Measurements from ENCODE around the gene SGCA. TPM values are rescaled to one million over a fixed set of nuclear protein-coding genes. Genes with fewer than 3 reads are reported as not detected.

The SGCA gene
- polyA plus RNA-seq, 6 donors from 2014 or later: 2.0 to 16.6 (median 3.5) TPM

GRCh38 chr17:50212121-50212843 lies 46.5 kb downstream of the SGCA start:
- Mint-ChIP-seq H3K27ac (no peak overlapping the region), H3K27me3 (peaks cover 21 to 59% (median 34%) of the 10 kb centered on the region in 3 donors), H3K4me1 (peaks cover 13 to 20% (median 13%) of the 10 kb centered on the region in 3 donors), H3K9me3 (no peaks in the 10 kb centered on the region), H3K36me3 (no peaks in the 10 kb centered on the region), H3K4me3 (peak overlapping the region in 1 of 8 donors; percentile 23)
- ATAC-seq (ENCODE audit: low read depth in 2 of 2): no peak
- no peak for DNase-seq

- H3K4me1 Mint-ChIP-seq: peaks cover 11 to 16% (median 13%) of the 10 kb centered on the region in 3 donors
- peaks cover 10 to 49% (median 24%) of the 10 kb centered on the region in 3 donors for H3K27me3 Mint-ChIP-seq
- peak overlapping the region in 2 of 8 donors; percentile 9 to 52 for H3K4me3 Mint-ChIP-seq
- peak; percentile 57 for DNase-seq
- peak overlapping the region in 2 of 6 donors; percentile 58 to 80 for H3K27ac Mint-ChIP-seq
- H3K9me3 Mint-ChIP-seq: no peaks in the 10 kb centered on the region
- peak; percentile 97 for ATAC-seq (ENCODE audit: low read depth in 2 of 2)
- H3K36me3 Mint-ChIP-seq: no peaks in the 10 kb centered on the region
Observed at GRCh38 chr17:50213026-50214022, 47.5 kb downstream of the SGCA start.

GRCh38 chr17:50214976-50215760 lies 49.4 kb downstream of the SGCA start:
- peak overlapping the region in 2 of 6 donors; percentile 3 to 62 for H3K27ac Mint-ChIP-seq
- peaks cover 0 to 30% (median 10%) of the 10 kb centered on the region in 3 donors for H3K27me3 Mint-ChIP-seq
- ATAC-seq (ENCODE audit: low read depth in 2 of 2) (no peak), DNase-seq (no peak)
- peaks cover 11 to 16% (median 13%) of the 10 kb centered on the region in 3 donors for H3K4me1 Mint-ChIP-seq
- H3K36me3 Mint-ChIP-seq: no peaks in the 10 kb centered on the region
- no peak overlapping the region for H3K4me3 Mint-ChIP-seq
- no peaks in the 10 kb centered on the region for H3K9me3 Mint-ChIP-seq

GRCh38 chr17:50217591-50217990 lies 51.8 kb downstream of the SGCA start:
- Mint-ChIP-seq H3K36me3 (no peaks in the 10 kb centered on the region), H3K27me3 (peaks cover 0 to 21% (median 7%) of the 10 kb centered on the region in 3 donors), H3K9me3 (no peaks in the 10 kb centered on the region), H3K4me3 (no peak overlapping the region), H3K27ac (no peak overlapping the region), H3K4me1 (peaks cover 4 to 18% (median 8%) of the 10 kb centered on the region in 3 donors)
- DNase-seq: no peak
- no peak for ATAC-seq (ENCODE audit: low read depth in 2 of 2)

- Mint-ChIP-seq H3K27ac (no peak overlapping the region), H3K27me3 (peaks cover 0 to 21% (median 7%) of the 10 kb centered on the region in 3 donors), H3K4me1 (peaks cover 1 to 11% (median 2%) of the 10 kb centered on the region in 3 donors), H3K9me3 (no peaks in the 10 kb centered on the region), H3K36me3 (no peaks in the 10 kb centered on the region), H3K4me3 (no peak overlapping the region)
- ATAC-seq (ENCODE audit: low read depth in 2 of 2) (no peak), DNase-seq (no peak)
Observed at GRCh38 chr17:50218071-50218759, 52.4 kb downstream of the SGCA start.

- DNase-seq (no peak), ATAC-seq (ENCODE audit: low read depth in 2 of 2) (no peak)
- no peak overlapping the region for H3K4me3 Mint-ChIP-seq
- no peaks in the 10 kb centered on the region for H3K9me3 Mint-ChIP-seq
- H3K27me3 Mint-ChIP-seq: peaks cover 0 to 25% (median 7%) of the 10 kb centered on the region in 3 donors
- peak overlapping the region in 1 of 6 donors; percentile 61 for H3K27ac Mint-ChIP-seq
- peaks cover 0 to 6% (median 0%) of the 10 kb centered on the region in 3 donors for H3K4me1 Mint-ChIP-seq
- H3K36me3 Mint-ChIP-seq: no peaks in the 10 kb centered on the region
Observed at GRCh38 chr17:50218771-50219315, 53.0 kb downstream of the SGCA start.

GRCh38 chr17:50219342-50219741 lies 53.5 kb downstream of the SGCA start:
- Mint-ChIP-seq H3K36me3 (no peaks in the 10 kb centered on the region), H3K27me3 (peaks cover 0 to 21% (median 7%) of the 10 kb centered on the region in 3 donors), H3K27ac (no peak overlapping the region), H3K4me3 (no peak overlapping the region), H3K9me3 (peaks cover 0 to 1% (median under 1%) of the 10 kb centered on the region in 7 donors), H3K4me1 (peaks cover 0 to 6% (median 0%) of the 10 kb centered on the region in 3 donors)
- ATAC-seq (ENCODE audit: low read depth in 2 of 2) (no peak), DNase-seq (no peak)

- peaks cover under 1 to 5% of the 10 kb centered on the region in 2 donors for H3K36me3 Mint-ChIP-seq
- DNase-seq (no peak), ATAC-seq (ENCODE audit: low read depth in 2 of 2) (no peak)
- peaks cover 0 to 8% (median 7%) of the 10 kb centered on the region in 7 donors for H3K9me3 Mint-ChIP-seq
- H3K4me3 Mint-ChIP-seq: no peak overlapping the region
- H3K27me3 Mint-ChIP-seq: peaks cover 0 to 22% (median 7%) of the 10 kb centered on the region in 3 donors
- H3K27ac Mint-ChIP-seq: no peak overlapping the region
- H3K4me1 Mint-ChIP-seq: peaks cover 0 to 6% (median 0%) of the 10 kb centered on the region in 3 donors
Observed at GRCh38 chr17:50219939-50220465, 54.2 kb downstream of the SGCA start.

- H3K27ac Mint-ChIP-seq: no peak overlapping the region
- no peak overlapping the region for H3K4me3 Mint-ChIP-seq
- DNase-seq (no peak), ATAC-seq (ENCODE audit: low read depth in 2 of 2) (no peak)
- peaks cover 9 to 13% of the 10 kb centered on the region in 2 donors for H3K36me3 Mint-ChIP-seq
- H3K27me3 Mint-ChIP-seq: peaks cover 0 to 22% (median 7%) of the 10 kb centered on the region in 3 donors
- H3K9me3 Mint-ChIP-seq: peaks cover 0 to 15% (median 12%) of the 10 kb centered on the region in 7 donors
- peaks cover 0 to 6% (median 0%) of the 10 kb centered on the region in 3 donors for H3K4me1 Mint-ChIP-seq
Observed at GRCh38 chr17:50220811-50221210, 55.0 kb downstream of the SGCA start.

- Mint-ChIP-seq H3K27ac (no peak overlapping the region), H3K27me3 (peaks cover 0 to 22% (median 7%) of the 10 kb centered on the region in 3 donors), H3K9me3 (peaks cover 0 to 21% (median 16%) of the 10 kb centered on the region in 7 donors), H3K4me3 (no peak overlapping the region), H3K36me3 (peaks cover 11 to 17% of the 10 kb centered on the region in 2 donors), H3K4me1 (peaks cover 0 to 6% (median 0%) of the 10 kb centered on the region in 3 donors)
- no peak for DNase-seq
- ATAC-seq (ENCODE audit: low read depth in 2 of 2): peak in 1 of 2 donors; percentile 27
Observed at GRCh38 chr17:50221266-50221863, 55.6 kb downstream of the SGCA start.

GRCh38 chr17:50221864-50222545 lies 56.2 kb downstream of the SGCA start:
- no peak for ATAC-seq (ENCODE audit: low read depth in 2 of 2)
- H3K9me3 Mint-ChIP-seq: peaks cover under 1 to 27% (median 18%) of the 10 kb centered on the region in 7 donors
- peaks cover 11 to 19% of the 10 kb centered on the region in 2 donors for H3K36me3 Mint-ChIP-seq
- peaks cover 0 to 6% (median 0%) of the 10 kb centered on the region in 3 donors for H3K4me1 Mint-ChIP-seq
- no peak for DNase-seq
- H3K27ac Mint-ChIP-seq: no peak overlapping the region
- peaks cover 0 to 21% (median 7%) of the 10 kb centered on the region in 3 donors for H3K27me3 Mint-ChIP-seq
- H3K4me3 Mint-ChIP-seq: peak overlapping the region in 1 of 8 donors; percentile 35
